SK-N-SH (cell line): Measurements from ENCODE around the gene PRKCB. TPM values are rescaled to one million over a fixed set of nuclear protein-coding genes. Genes with fewer than 3 reads are reported as not detected.

ENCODE experiments used
- CTCF ChIA-PET: fragments of 300-600, 350-600 bp; formaldehyde crosslinking; extraction: SDS; loops from one replicate; lab custom pipeline; 2021; lab: Yijun Ruan, JAX
- POLR2A ChIA-PET: fragments of 350-600 bp; sonication (Branson Sonifier 250); formaldehyde crosslinking; extraction: SDS; loops from one replicate; lab custom pipeline; 2020; ENCODE audit warnings: antibody characterized with exemption, inconsistent platforms; lab: Yijun Ruan, JAX
- DNase-seq: peaks from one replicate; pipeline ENCODE4 v3.0.0; 2012
- H2AFZ ChIP-seq: fragments of 200-600 bp; sonication (generic); 2 replicates; pipeline ENCODE4 v1.8.1; 2016; ENCODE audit warnings: antibody characterized with exemption, mild to moderate bottlenecking, low read depth
- H3F3A ChIP-seq: fragments of 200-600 bp; sonication (generic); replicated peaks from 2 replicates; pipeline ENCODE3; 2016; ENCODE audit warnings: antibody characterized with exemption, mild to moderate bottlenecking; ENCODE audit not compliant: insufficient read depth
- H3K27ac ChIP-seq, 2 experiments: fragments of 200-500 bp in 1 of 2; fragments of 200-600 bp in 1 of 2; sonication (Bioruptor generic) in 1 of 2; sonication (generic), shearing (Covaris generic) in 1 of 2; 2 replicates each; pipeline versions ENCODE4 v1.5.1 to v1.6.1; 2014 to 2016; ENCODE audit warnings: low read depth in 2 of 2, inconsistent platforms in 1 of 2, low read length in 1 of 2, mild to moderate bottlenecking in 1 of 2, mixed read lengths in 1 of 2
- H3K27me3 ChIP-seq: fragments of 200-600 bp; sonication (generic), shearing (Covaris generic); 2 replicates; pipeline ENCODE4 v1.6.1; 2016; ENCODE audit warnings: mixed run types; ENCODE audit not compliant: insufficient read depth
- H3K36me3 ChIP-seq, 2 experiments: fragments of 200-500 bp in 1 of 2; fragments of 200-600 bp in 1 of 2; sonication (Bioruptor generic) in 1 of 2; sonication (generic) in 1 of 2; replicated peaks in 1 of 2; 2 replicates each; pipeline versions ENCODE3 to v1.5.1; 2014 to 2016; ENCODE audit warnings: low read length in 1 of 2, mild to moderate bottlenecking in 1 of 2; ENCODE audit not compliant: insufficient read depth in 2 of 2, control insufficient read depth in 1 of 2
- H3K4me1 ChIP-seq, 2 experiments: fragments of 200-500 bp in 1 of 2; fragments of 200-600 bp in 1 of 2; sonication (Bioruptor generic) in 1 of 2; sonication (generic), shearing (Covaris generic) in 1 of 2; 2 replicates each; pipeline versions ENCODE4 v1.5.1 to v1.6.1; 2014 to 2016; ENCODE audit warnings: low read depth in 1 of 2, low read length in 1 of 2, mixed run types in 1 of 2; ENCODE audit not compliant: insufficient read depth in 2 of 2, control insufficient read depth in 1 of 2
- H3K4me2 ChIP-seq: fragments of 200-600 bp; sonication (generic), shearing (Covaris generic); 2 replicates; pipeline ENCODE4 v1.6.1; 2017; ENCODE audit warnings: mixed run types
- H3K4me3 ChIP-seq, 2 experiments: fragments of 200-500 bp in 1 of 2; fragments of 200-600 bp in 1 of 2; sonication (Bioruptor generic) in 1 of 2; sonication (generic), shearing (Covaris generic) in 1 of 2; 2 replicates each; pipeline versions ENCODE4 v1.5.1 to v1.8.1; 2014 to 2016; ENCODE audit warnings: low read depth in 2 of 2, inconsistent platforms in 1 of 2, low read length in 1 of 2, mild to moderate bottlenecking in 1 of 2, mixed read lengths in 1 of 2, moderate library complexity in 1 of 2
- H3K79me2 ChIP-seq: fragments of 200-600 bp; sonication (generic); 2 replicates; pipeline ENCODE4 v1.8.1; 2017; ENCODE audit warnings: mild to moderate bottlenecking; ENCODE audit not compliant: insufficient read depth
- H3K9ac ChIP-seq: fragments of 200-600 bp; sonication (generic); 2 replicates; pipeline ENCODE4 v1.6.1; 2017; ENCODE audit warnings: mixed run types
- H3K9me2 ChIP-seq: fragments of 200-600 bp; sonication (generic); 2 replicates; pipeline ENCODE4 v1.6.1; 2017; ENCODE audit warnings: mixed run types
- H3K9me3 ChIP-seq: fragments of 200-600 bp; sonication (generic); 2 replicates; pipeline ENCODE4 v1.6.1; 2017; ENCODE audit warnings: mixed run types, mild to moderate bottlenecking, moderate library complexity
- H4K20me1 ChIP-seq: fragments of 200-600 bp; sonication (generic); 2 replicates; pipeline ENCODE4 v1.6.1; 2017; ENCODE audit warnings: mild to moderate bottlenecking, mixed run types; ENCODE audit not compliant: insufficient read depth
- CTCF ChIP-seq: fragments of 200-600 bp; sonication (generic); IDR thresholded peaks from 2 replicates; pipeline ENCODE4 v1.6.1; 2017; ENCODE audit warnings: antibody characterized with exemption, mild to moderate bottlenecking, moderate library complexity
- FOXJ3 ChIP-seq: sonication (generic); formaldehyde crosslinking; IDR thresholded peaks from 2 replicates; pipeline ENCODE4 v1.5.1; 2020; ENCODE audit warnings: mild to moderate bottlenecking, missing genetic modification reagents
- GATA2 ChIP-seq: sonication (generic); formaldehyde crosslinking; IDR thresholded peaks from 2 replicates; pipeline ENCODE4 v1.5.0; 2020; ENCODE audit warnings: mild to moderate bottlenecking, missing genetic modification reagents
- MXI1 ChIP-seq: IDR thresholded peaks from 2 replicates; pipeline ENCODE4 v1.6.1; 2012; ENCODE audit warnings: mild to moderate bottlenecking, low read depth, low read length, improper control_type of control experiment
- NFIC ChIP-seq: IDR thresholded peaks from 2 replicates; pipeline ENCODE4 v1.4.0; 2012; ENCODE audit warnings: borderline replicate concordance
- NRF1 ChIP-seq: IDR thresholded peaks from 2 replicates; pipeline ENCODE4 v1.6.1; 2012; ENCODE audit warnings: low read depth, mild to moderate bottlenecking, low read length
- SIN3A ChIP-seq: IDR thresholded peaks from 2 replicates; pipeline ENCODE4 v1.6.1; 2012; ENCODE audit warnings: low read depth, mild to moderate bottlenecking, low read length, moderate library complexity, borderline replicate concordance
- SMC3 ChIP-seq: IDR thresholded peaks from 2 replicates; pipeline ENCODE4 v1.6.1; 2012; ENCODE audit warnings: low read depth, low read length, improper control_type of control experiment
- WGBS: methylation state at CpG from one replicate; pipeline ENCODE4 v1.1.6; 2017; ENCODE audit warnings: low lambda C conversion rate; 5-methylcytosine and 5-hydroxymethylcytosine counted together
- polyA plus RNA-seq, 3 experiments: library from polyadenylated mRNA; depleted of rRNA; stranded (reverse); fragments of >200 nt; gene quantifications; 2 replicates each; pipeline ENCODE4 v1.2.3, GENCODE V29; 2012
- TF ChIP-seq, protein P1 (sequence below): fragments of 150-350 bp; IDR thresholded peaks from 2 replicates; pipeline ENCODE4 v1.6.1; 2016; ENCODE audit warnings: mild to moderate bottlenecking, low read depth, low read length
- TF ChIP-seq, protein P2 (sequence below): IDR thresholded peaks from 2 replicates; pipeline ENCODE4 v1.4.0; 2012; ENCODE audit warnings: low read depth, borderline replicate concordance
- TF ChIP-seq, protein P3 (sequence below): IDR thresholded peaks from 2 replicates; pipeline ENCODE4 v1.6.1; 2012; ENCODE audit warnings: mild to moderate bottlenecking, low read depth, low read length, moderate library complexity

The PRKCB gene
- polyA plus RNA-seq, 1 of the 3 experiments (the other 2 are of a cell fraction), result 0.12 TPM

DNA sequence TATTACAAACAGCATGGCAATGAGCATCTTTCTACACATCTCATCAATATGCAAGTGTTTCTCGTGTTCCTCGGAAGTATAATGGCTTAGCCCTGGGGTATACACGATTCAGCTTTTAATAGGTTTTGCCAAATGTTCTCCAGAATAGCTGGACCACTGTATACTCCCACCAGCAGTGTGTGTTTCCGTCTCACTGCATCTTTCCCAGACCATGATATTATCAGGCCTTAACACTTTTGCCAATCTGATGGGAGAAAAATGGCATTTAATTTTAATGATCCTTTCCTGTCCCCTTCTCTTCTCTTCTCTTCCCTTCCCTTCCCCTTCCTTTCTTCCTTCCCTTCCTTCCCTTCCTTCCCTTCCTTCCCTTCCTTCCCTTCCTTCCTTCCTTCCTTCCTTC lies 30.8 kb downstream of the PRKCB start (continued):
- TF ChIP-seq, protein P1, sequence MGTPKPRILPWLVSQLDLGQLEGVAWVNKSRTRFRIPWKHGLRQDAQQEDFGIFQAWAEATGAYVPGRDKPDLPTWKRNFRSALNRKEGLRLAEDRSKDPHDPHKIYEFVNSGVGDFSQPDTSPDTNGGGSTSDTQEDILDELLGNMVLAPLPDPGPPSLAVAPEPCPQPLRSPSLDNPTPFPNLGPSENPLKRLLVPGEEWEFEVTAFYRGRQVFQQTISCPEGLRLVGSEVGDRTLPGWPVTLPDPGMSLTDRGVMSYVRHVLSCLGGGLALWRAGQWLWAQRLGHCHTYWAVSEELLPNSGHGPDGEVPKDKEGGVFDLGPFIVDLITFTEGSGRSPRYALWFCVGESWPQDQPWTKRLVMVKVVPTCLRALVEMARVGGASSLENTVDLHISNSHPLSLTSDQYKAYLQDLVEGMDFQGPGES, result no peak
- TF ChIP-seq, all 33 proteins: peak for 0

DNA sequence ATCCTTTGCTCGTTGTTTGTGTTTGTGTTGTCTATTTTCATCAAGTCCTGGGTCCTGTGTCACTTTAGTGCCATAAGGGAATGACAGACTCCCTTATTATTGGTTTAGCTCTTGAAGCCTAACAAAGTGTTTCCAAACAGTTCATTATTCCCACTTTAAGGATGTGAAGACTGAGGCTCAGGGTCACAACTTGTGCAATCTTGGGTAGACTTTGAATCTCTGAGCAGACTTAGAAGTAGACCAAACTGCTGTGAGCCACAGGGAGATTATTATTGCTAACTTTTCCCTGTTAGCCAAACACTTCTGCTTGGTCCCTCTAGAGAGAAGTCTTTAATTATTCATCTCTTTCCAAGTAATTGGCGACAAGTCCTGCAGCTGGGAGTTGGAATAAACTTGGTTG lies 31.8 kb downstream of the PRKCB start:
- ChIA-PET POLR2A (no interaction called here), CTCF (interaction anchor here (0.7 kb wide), 1 partner anchor 144 kb away, joined by 3 read pairs; no protein-coding TSS in a partner anchor)
- no peak for DNase-seq
- Histone ChIP-seq H3K9me3 (no peaks in the 10 kb centered on the region), H3K27me3 (no peaks in the 10 kb centered on the region), H3K79me2 (no peaks in the 10 kb centered on the region), H3K9ac (no peak overlapping the region), H3K36me3 (no peaks in the 10 kb centered on the region), H2AFZ (no peak overlapping the region), H3K27ac (no peak overlapping the region), H3K4me3 (no peak overlapping the region), H3F3A (no peaks in the 10 kb centered on the region), H3K4me2 (no peak overlapping the region), H3K4me1 (peaks cover 0 to 12% of the 10 kb centered on the region in 2 experiments; a peak in 1 of 4 replicates), H3K9me2 (no peaks in the 10 kb centered on the region), H4K20me1 (no peaks in the 10 kb centered on the region)
- TF ChIP-seq NRF1 (no peak), FOXJ3 (CRISPR knock-in tag) (no peak), GATA2 (no peak), SMC3 (no peak), SIN3A (no peak), MXI1 (no peak), NFIC (no peak), CTCF (no peak)
- TF ChIP-seq, protein P2, sequence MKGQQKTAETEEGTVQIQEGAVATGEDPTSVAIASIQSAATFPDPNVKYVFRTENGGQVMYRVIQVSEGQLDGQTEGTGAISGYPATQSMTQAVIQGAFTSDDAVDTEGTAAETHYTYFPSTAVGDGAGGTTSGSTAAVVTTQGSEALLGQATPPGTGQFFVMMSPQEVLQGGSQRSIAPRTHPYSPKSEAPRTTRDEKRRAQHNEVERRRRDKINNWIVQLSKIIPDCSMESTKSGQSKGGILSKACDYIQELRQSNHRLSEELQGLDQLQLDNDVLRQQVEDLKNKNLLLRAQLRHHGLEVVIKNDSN, result no peak
- TF ChIP-seq, protein P3, sequence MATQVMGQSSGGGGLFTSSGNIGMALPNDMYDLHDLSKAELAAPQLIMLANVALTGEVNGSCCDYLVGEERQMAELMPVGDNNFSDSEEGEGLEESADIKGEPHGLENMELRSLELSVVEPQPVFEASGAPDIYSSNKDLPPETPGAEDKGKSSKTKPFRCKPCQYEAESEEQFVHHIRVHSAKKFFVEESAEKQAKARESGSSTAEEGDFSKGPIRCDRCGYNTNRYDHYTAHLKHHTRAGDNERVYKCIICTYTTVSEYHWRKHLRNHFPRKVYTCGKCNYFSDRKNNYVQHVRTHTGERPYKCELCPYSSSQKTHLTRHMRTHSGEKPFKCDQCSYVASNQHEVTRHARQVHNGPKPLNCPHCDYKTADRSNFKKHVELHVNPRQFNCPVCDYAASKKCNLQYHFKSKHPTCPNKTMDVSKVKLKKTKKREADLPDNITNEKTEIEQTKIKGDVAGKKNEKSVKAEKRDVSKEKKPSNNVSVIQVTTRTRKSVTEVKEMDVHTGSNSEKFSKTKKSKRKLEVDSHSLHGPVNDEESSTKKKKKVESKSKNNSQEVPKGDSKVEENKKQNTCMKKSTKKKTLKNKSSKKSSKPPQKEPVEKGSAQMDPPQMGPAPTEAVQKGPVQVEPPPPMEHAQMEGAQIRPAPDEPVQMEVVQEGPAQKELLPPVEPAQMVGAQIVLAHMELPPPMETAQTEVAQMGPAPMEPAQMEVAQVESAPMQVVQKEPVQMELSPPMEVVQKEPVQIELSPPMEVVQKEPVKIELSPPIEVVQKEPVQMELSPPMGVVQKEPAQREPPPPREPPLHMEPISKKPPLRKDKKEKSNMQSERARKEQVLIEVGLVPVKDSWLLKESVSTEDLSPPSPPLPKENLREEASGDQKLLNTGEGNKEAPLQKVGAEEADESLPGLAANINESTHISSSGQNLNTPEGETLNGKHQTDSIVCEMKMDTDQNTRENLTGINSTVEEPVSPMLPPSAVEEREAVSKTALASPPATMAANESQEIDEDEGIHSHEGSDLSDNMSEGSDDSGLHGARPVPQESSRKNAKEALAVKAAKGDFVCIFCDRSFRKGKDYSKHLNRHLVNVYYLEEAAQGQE, result no peak
- 11% methylated on average over 2 of the region's 2 CpGs for WGBS
